ENCODE measurements around the gene CASR. TPM values are rescaled to one million over a fixed set of nuclear protein-coding genes. Genes with fewer than 3 reads are reported as not detected.

CASR gene
- total RNA-seq, 1 donor = under 0.01 TPM

DNA sequence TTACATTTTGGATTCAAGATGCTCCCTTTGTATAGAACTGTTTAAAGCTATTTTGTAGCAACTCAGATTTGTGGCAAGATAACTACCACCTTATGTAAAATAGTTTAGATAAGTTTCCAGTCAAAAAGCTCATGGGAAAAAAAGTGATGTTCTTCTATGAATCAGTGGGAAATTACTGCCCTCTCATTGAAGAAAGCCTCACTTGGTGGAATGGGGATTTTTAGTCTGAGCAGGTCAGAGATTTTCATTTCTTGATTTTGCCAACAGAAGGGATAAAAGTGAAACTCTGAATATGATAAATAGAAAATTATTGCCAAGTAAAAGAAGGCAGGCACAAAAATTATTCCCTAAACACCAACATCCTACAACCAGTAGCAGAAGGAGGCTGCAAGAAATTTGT lies 115.7 kb downstream of the CASR start:
- no peak for DNase-seq (ENCODE audit: low read depth in 2 of 3, low spot score in 2 of 3)

- DNase-seq (ENCODE audit: low read depth in 2 of 3, low spot score in 2 of 3) = peak in 1 of 3 donors; percentile 51
Observed at GRCh38 chr3:122299872-122300460, 116.5 kb downstream of the CASR start.

DNA sequence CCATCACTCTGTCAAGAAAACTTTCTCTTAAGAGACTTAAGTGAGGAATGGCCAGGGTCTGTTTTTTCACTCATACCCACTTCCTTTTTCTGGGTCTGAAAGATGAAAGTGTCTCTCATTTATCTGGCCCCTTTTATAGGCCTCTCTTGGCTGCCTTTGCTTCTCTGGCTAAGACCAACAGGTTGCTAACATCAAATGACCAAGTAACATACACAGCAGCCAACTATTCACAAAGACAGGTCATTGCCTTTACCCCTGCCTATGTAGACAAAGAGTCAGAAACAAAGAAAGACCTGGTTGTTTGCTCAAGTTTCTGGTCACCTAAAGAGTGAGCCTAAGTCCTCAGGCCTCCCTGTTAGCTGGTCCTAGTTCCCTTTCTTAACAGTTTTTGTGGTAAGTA lies 117.6 kb downstream of the CASR start:
- DNase-seq (ENCODE audit: low read depth in 2 of 3, low spot score in 2 of 3) = peak in 1 of 3 donors; percentile 11

DNA sequence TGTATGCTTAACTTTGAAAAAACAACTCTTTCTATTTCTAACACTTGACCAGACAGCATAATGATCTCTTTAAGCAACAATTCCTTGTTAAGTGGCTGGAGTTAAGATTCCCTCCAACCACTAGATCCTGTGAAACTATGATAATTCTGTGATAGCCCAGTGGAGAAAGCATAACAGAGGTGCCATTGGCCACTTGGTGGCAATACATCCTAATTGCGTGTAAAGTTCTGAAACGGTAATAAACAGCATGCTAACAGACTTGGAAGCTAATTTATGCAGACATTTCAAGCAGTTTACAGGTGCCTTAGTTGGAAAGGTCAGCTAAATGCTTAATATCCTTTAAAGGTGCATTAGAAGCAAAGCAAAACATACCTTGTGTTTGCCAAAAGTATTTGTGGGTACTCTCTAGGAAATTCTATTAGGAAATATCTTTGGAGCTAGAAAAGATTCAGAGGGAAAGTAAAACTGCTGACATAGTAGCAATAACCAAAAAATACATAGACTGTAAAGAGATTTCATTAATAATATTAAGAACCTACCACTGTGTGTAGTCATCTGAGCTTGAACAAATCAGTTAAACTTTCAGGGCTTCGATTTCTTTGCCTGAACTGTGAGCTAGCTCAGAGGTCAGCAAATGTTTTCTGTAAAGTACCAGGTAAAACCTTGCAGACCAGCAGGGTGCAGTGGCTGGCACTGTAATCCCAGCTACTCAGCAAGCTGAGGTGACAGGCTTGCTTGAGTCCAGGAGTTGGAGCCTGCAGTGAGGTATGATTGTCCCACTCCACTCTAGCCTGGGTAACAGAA lies 122.6 kb downstream of the CASR start:
- DNase-seq (ENCODE audit: low read depth in 2 of 3, low spot score in 2 of 3) = peak in 1 of 3 donors; percentile 30

- no peak for DNase-seq (ENCODE audit: low read depth in 2 of 3, low spot score in 2 of 3)
Observed at GRCh38 chr3:122306622-122306953, 123.1 kb downstream of the CASR start.

DNA sequence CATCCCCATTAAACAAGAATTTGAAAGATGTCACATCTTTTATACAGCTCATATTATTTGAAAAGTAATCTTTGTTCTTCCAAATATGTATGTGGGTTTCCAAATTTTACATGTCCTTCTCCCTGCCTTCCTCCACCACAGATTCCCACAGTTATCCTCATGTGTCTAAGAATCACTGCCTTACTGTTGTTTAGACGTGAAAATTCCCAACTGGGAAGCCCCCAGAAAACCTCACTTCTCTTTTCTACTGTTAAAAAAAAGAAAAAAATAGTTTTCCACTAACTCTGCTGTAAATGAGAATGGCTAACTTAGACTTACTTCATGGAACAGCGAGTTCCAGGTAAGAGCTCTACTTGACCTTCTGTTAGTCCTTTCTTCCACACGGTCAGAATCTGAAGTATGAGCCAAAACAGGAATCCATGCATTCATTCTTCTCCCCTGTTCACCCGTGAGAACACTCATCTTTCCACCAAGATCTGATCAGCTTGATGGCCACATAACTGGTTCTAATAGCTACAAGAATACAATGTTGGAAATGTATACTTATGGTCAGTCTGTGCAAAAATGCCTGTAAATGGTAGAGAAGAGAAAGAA lies 123.7 kb downstream of the CASR start:
- no peak for DNase-seq (ENCODE audit: low read depth in 2 of 3, low spot score in 2 of 3)

DNA sequence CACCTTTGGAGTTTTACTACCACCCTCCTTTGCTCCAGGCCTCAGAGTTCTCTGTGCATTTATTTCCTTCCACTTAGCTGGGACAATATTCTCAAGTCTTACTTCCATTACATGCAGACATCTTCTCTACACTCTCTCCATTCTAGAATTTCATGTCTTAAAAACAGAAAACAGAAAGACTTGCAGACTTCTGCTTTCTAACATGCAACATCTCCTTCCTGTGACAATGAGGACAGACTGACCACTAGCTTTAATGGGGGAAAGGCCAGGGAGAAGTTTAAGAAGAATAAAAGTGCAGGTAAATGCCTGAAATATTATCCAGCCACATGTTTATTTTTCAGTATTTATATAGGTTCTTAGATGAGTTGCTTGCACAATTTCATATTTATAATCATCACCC lies 124.5 kb downstream of the CASR start:
- no peak for DNase-seq (ENCODE audit: low read depth in 2 of 3, low spot score in 2 of 3)

DNA sequence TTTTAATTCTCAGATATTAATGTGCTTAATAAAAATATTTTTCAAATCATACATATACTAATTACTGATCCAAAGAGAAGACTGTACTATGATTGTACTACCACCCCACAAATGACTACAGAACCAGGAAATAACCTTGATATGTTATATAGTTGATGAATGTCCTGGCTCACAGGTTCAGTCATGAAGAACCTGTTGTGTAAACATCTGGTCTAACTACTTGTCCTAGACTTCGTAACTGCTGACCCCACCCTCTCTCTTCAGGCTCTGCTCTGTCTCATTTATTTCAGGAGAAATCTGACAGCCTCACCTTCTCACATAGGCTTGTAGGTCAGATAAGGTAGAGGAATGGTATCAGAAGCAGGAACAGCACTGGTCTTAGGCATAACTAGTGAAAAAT lies 126.9 kb downstream of the CASR start:
- DNase-seq (ENCODE audit: low read depth in 2 of 3, low spot score in 2 of 3) = no peak

- peak in 1 of 3 donors; percentile 18 for DNase-seq (ENCODE audit: low read depth in 2 of 3, low spot score in 2 of 3)
Observed at GRCh38 chr3:122312826-122313225, 129.4 kb downstream of the CASR start.

- DNase-seq (ENCODE audit: low read depth in 2 of 3, low spot score in 2 of 3) = no peak
Observed at GRCh38 chr3:122313281-122313680, 129.8 kb downstream of the CASR start.

- no peak for DNase-seq (ENCODE audit: low read depth in 2 of 3, low spot score in 2 of 3)
Observed at GRCh38 chr3:122314228-122314876, 130.9 kb downstream of the CASR start.

- DNase-seq (ENCODE audit: low read depth in 2 of 3, low spot score in 2 of 3) = no peak
Observed at GRCh38 chr3:122315619-122316018, 132.2 kb downstream of the CASR start.

DNA sequence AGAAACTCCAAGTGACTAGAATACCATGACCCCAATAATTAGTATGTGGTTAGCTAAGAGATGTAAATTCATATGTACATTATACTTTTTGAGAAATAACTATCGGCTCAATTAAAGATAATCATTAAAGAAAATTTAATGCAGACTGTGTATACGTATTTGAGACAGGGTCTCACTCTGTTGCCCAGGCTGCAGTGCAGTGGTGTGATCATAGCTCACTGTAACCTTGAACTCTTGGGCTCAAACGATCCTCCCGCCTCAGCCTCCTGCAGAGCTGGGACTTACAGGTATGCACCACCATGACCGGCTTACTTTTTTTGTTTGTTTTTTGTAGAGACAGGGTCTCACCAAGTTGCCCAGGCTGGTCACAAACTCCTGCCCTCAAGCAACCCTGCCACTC lies 132.9 kb downstream of the CASR start:
- DNase-seq (ENCODE audit: low read depth in 2 of 3, low spot score in 2 of 3) = no peak

DNA sequence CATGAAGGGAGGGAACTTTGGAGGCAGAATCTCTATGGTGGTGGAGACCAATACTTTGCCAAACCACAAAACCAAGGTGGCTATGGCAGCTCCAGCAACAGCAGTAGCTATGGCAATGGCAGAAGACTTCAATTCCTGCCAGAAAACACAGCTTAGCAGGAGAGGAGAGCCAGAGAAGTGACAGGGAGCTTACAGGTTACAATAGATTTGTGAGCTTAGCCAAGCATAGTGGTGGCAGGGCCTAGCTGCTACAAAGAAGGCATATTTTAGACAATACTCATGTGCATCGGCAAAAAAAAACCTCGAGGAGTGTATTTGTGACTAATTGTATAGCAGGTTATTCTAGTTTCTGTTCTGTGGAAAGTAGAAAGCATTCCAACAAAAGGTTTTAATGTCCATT lies 135.2 kb downstream of the CASR start:
- DNase-seq (ENCODE audit: low read depth in 2 of 3, low spot score in 2 of 3) = no peak

- DNase-seq (ENCODE audit: low read depth in 2 of 3, low spot score in 2 of 3) = peak in 1 of 3 donors; percentile 9
Observed at GRCh38 chr3:122322095-122323075, 138.9 kb downstream of the CASR start.

DNA sequence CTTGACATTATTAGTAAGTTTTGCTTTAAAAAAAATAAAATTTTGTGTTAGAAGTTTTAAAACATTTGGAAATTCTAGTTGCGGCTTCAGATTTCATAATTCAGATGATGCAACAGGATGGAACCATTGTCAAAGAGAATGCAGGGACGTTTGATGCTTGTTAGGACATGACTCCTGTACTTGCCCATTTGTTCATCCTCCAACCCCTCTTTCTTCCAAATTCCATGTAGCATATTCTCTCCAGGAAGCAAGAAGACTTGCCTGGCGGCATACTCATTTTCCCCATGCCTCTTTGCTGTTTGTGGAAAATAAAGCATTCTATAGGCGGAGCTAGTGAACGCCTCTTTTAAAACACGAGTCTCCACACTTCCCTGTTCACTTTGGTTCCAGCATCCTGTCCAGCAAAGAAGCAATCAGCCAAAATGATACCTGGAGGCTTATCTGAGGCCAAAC lies 141.4 kb downstream of the CASR start, which contains the start of gene CSTA:
Gene CSTA (plus strand): TSS at position 378 of the 453 bp plus-strand sequence. CDS start 45 bp downstream, at position 423.
- DNase-seq (ENCODE audit: low read depth in 2 of 3, low spot score in 2 of 3) = no peak

DNA sequence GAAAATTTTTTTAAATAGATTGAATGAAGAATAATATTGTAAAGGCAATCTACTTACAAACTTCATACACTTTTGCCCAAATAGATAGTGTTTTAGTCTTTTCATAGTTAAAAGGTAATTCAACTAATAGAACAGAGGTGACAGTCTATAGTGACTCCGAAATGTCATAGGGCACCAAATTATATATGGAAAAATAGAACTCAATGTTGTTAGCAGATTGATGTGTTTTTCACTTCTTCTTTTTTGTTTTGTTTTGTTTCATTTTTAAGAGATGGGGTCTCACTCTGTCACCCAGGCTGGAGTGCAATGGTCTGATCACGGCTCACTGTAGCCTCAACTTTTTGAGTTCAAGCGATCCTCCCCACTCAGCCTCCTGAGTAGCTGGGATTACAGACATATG lies 142.3 kb downstream of the CASR start:
- DNase-seq (ENCODE audit: low read depth in 2 of 3, low spot score in 2 of 3) = no peak

GRCh38 chr3:122331886-122332285 lies 148.4 kb downstream of the CASR start:
- DNase-seq (ENCODE audit: low read depth in 2 of 3, low spot score in 2 of 3) = no peak

DNA sequence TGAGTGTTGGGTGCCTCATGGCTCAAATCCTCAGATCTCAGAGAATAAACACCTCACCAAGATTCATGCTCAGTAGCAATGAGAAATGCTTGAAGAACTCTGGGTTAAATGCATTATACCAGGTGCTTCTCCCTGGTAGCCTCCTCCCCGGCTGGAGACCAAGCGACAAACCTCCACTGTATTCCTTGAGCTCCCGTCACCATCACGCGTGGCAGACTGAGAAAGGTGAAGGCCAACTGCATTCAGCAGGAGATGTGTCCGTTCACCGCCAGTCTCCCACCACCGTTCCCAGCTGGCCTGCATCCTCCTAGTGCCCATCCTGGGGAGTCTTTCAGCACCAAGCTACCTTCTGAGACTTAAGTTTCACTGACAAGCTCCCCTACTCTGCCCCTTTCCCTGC lies 149.1 kb downstream of the CASR start:
- no peak for DNase-seq (ENCODE audit: low read depth in 2 of 3, low spot score in 2 of 3)

Data from hematopoietic multipotent progenitor cell (in vitro differentiated cells).